Sigmoid colon (tissue), 4 donors: Measurements from ENCODE around the gene APBB2.

Source experiments
- CTCF ChIP-seq, 4 experiments: fragments of 450-650 bp in 3 of 4; fragments of 200-600 bp in 1 of 4; IDR thresholded peaks; one replicate each; pipeline ENCODE4 v1.5.1; 2016 to 2019; ENCODE audit warnings: antibody characterized with exemption in 4 of 4, mild to moderate bottlenecking in 3 of 4, moderate library complexity in 2 of 4
- EP300 ChIP-seq, 4 donors: sonication (generic); formaldehyde crosslinking; IDR thresholded peaks; one replicate each; pipeline ENCODE4 v1.6.1; 2017; ENCODE audit warnings: antibody characterized with exemption in 4 of 4
- POLR2A ChIP-seq, 2 donors: fragments of 450-650 bp; IDR thresholded peaks; one replicate each; pipeline ENCODE4 v1.6.1; 2016; ENCODE audit warnings: antibody characterized with exemption in 2 of 2, mild to moderate bottlenecking in 2 of 2, moderate library complexity in 2 of 2
- POLR2AphosphoS5 ChIP-seq, 4 donors: sonication (generic); formaldehyde crosslinking; IDR thresholded peaks; one replicate each; pipeline ENCODE4 v1.6.1; 2017; ENCODE audit warnings: antibody characterized with exemption in 4 of 4

GRCh38 chr4:40837094-40837870, 377.1 kb downstream of the APBB2 start:
- TF ChIP-seq POLR2AphosphoS5 (IDR thresholded peaks at IDR 0.05) (peak in 3 of 4 donors; percentile 33 to 57 (median 38)), CTCF (IDR thresholded peaks at IDR 0.05) (no peak), POLR2A (IDR thresholded peaks at IDR 0.05) (no peak), EP300 (IDR thresholded peaks at IDR 0.05) (no peak)
